Mesothelial cell of epicardium (in vitro differentiated cells): Measurements from ENCODE around the gene RHBDF1. TPM values are rescaled to one million over a fixed set of nuclear protein-coding genes. Genes with fewer than 3 reads are reported as not detected.

Experiments used
- DNase-seq, 2 experiments: peaks; one replicate each; pipeline ENCODE4 v3.0.0; 2021; ENCODE audit warnings: low spot score in 2 of 2; ENCODE audit not compliant: unreplicated experiment in 2 of 2
- H3K27ac Mint-ChIP-seq: 2 replicates; pipeline ENCODE4 v1.8.0; 2021; ENCODE audit warnings: mixed read lengths
- H3K27me3 Mint-ChIP-seq: 2 replicates; pipeline ENCODE4 v1.8.0; 2021; ENCODE audit warnings: low read depth, mixed read lengths
- H3K36me3 Mint-ChIP-seq: 2 replicates; pipeline ENCODE4 v1.8.0; 2021; ENCODE audit warnings: mixed read lengths
- H3K4me1 Mint-ChIP-seq: 2 replicates; pipeline ENCODE4 v1.8.0; 2021; ENCODE audit warnings: mixed read lengths
- H3K4me3 Mint-ChIP-seq: 2 replicates; pipeline ENCODE4 v1.8.0; 2021; ENCODE audit warnings: mild to moderate bottlenecking, moderate library complexity, mixed read lengths
- H3K9me3 Mint-ChIP-seq: 2 replicates; pipeline ENCODE4 v1.8.0; 2021; ENCODE audit warnings: mixed read lengths
- CTCF ChIP-seq: fragments of 200-600 bp; sonication (generic); IDR thresholded peaks from one replicate; pipeline ENCODE4 v1.5.0; 2021; ENCODE audit warnings: antibody characterized with exemption; ENCODE audit not compliant: unreplicated experiment
- total RNA-seq: library from RNA; stranded (reverse); gene quantifications from 3 replicates; pipeline ENCODE4 v1.2.1, GENCODE V29; 2021

RHBDF1 gene
- total RNA-seq, 1 donor from 2014 or later, result 81.2 TPM

GRCh38 chr16:64914-65255 lies 7.5 kb downstream of the RHBDF1 start:
- DNase-seq, result no peak
- no peak overlapping the region for H3K27ac Mint-ChIP-seq
- H3K27me3 Mint-ChIP-seq, result no peaks in the 10 kb centered on the region
- no peaks in the 10 kb centered on the region for H3K9me3 Mint-ChIP-seq
- H3K36me3 Mint-ChIP-seq, result peaks cover 10% of the 10 kb centered on the region
- no peak for TF ChIP-seq CTCF
- peaks cover 33% of the 10 kb centered on the region for H3K4me1 Mint-ChIP-seq
- no peak overlapping the region for H3K4me3 Mint-ChIP-seq

- Mint-ChIP-seq H3K4me1 (peaks cover 32% of the 10 kb centered on the region), H3K27me3 (no peaks in the 10 kb centered on the region), H3K36me3 (peaks cover 10% of the 10 kb centered on the region), H3K4me3 (no peak overlapping the region), H3K9me3 (no peaks in the 10 kb centered on the region), H3K27ac (no peak overlapping the region)
- no peak for TF ChIP-seq CTCF
- DNase-seq, result no peak
These were observed 8.2 kb downstream of the RHBDF1 start for GRCh38 chr16:63998-64913.

GRCh38 chr16:63466-63865 lies 9.0 kb downstream of the RHBDF1 start:
- Mint-ChIP-seq H3K27ac (no peak overlapping the region), H3K4me3 (no peak overlapping the region), H3K9me3 (no peaks in the 10 kb centered on the region), H3K36me3 (peaks cover 13% of the 10 kb centered on the region), H3K4me1 (peaks cover 33% of the 10 kb centered on the region), H3K27me3 (no peaks in the 10 kb centered on the region)
- no peak for TF ChIP-seq CTCF
- no peak for DNase-seq

GRCh38 chr16:62968-63391 lies 9.5 kb downstream of the RHBDF1 start:
- no peaks in the 10 kb centered on the region for H3K27me3 Mint-ChIP-seq
- no peak for TF ChIP-seq CTCF
- no peak for DNase-seq
- peaks cover 30% of the 10 kb centered on the region for H3K4me1 Mint-ChIP-seq
- no peak overlapping the region for H3K27ac Mint-ChIP-seq
- H3K36me3 Mint-ChIP-seq, result peaks cover 15% of the 10 kb centered on the region
- H3K9me3 Mint-ChIP-seq, result no peaks in the 10 kb centered on the region
- H3K4me3 Mint-ChIP-seq, result no peak overlapping the region

GRCh38 chr16:62283-62967 lies 10.0 kb downstream of the RHBDF1 start:
- TF ChIP-seq CTCF, result no peak
- Mint-ChIP-seq H3K36me3 (peaks cover 15% of the 10 kb centered on the region), H3K27me3 (no peaks in the 10 kb centered on the region), H3K4me1 (peaks cover 25% of the 10 kb centered on the region), H3K27ac (no peak overlapping the region), H3K4me3 (no peak overlapping the region), H3K9me3 (no peaks in the 10 kb centered on the region)
- DNase-seq, result no peak
